Activated naive CD4-positive, alpha-beta T cell treated with anti-CD3 and anti-CD28 coated beads, Interleukin-2, amount 50 U/mL, for 24 hours (primary cell): ENCODE results near the gene TYROBP.
"Not testable (repeated sequence)": the region's sequence is repeated elsewhere in the genome, so short reads cannot be mapped to it uniquely, and the experiment has no call there.

Experiments
- H3K27ac Mint-ChIP-seq: one replicate; pipeline ENCODE4 v1.8.0; 2021; ENCODE audit warnings: mild to moderate bottlenecking, mixed read lengths
- H3K27me3 Mint-ChIP-seq: one replicate; pipeline ENCODE4 v1.8.0; 2021; ENCODE audit warnings: mixed read lengths
- H3K36me3 Mint-ChIP-seq: one replicate; pipeline ENCODE4 v1.8.0; 2021; ENCODE audit warnings: mixed read lengths
- H3K4me1 Mint-ChIP-seq: one replicate; pipeline ENCODE4 v1.8.0; 2021; ENCODE audit warnings: mixed read lengths
- H3K4me3 Mint-ChIP-seq: one replicate; pipeline ENCODE4 v1.8.0; 2021; ENCODE audit warnings: mild to moderate bottlenecking, mixed read lengths
- H3K9me3 Mint-ChIP-seq: one replicate; pipeline ENCODE4 v1.8.0; 2021; ENCODE audit warnings: mixed read lengths

The TYROBP gene

DNA sequence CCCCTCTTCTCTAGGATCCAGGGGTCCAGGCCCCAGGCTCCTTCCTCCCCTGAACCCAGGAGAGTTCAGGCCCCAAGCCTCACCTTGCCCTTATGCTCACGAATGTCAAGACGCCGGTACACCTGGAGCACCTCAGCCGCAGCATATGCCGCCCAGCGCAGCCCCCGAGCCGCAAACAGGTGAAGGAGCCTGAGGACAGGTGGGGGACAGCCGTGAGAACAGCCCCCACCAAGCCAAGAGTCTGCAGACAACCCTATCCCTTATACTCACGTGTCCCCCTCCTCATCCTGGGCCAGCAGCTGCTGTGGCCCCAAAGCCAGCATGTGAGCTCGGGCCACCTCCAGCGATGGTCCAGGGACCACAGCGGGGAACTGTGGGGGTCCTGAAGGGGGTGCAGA, 11.5 kb downstream of the TYROBP start:
- no peaks in the 10 kb centered on the region for H3K27me3 Mint-ChIP-seq
- H3K36me3 Mint-ChIP-seq = peaks cover 11% of the 10 kb centered on the region
- no peak overlapping the region for H3K27ac Mint-ChIP-seq
- H3K4me1 Mint-ChIP-seq = peaks cover 28% of the 10 kb centered on the region
- peak overlapping the region; percentile 90 for H3K4me3 Mint-ChIP-seq
- no peaks in the 10 kb centered on the region for H3K9me3 Mint-ChIP-seq

DNA sequence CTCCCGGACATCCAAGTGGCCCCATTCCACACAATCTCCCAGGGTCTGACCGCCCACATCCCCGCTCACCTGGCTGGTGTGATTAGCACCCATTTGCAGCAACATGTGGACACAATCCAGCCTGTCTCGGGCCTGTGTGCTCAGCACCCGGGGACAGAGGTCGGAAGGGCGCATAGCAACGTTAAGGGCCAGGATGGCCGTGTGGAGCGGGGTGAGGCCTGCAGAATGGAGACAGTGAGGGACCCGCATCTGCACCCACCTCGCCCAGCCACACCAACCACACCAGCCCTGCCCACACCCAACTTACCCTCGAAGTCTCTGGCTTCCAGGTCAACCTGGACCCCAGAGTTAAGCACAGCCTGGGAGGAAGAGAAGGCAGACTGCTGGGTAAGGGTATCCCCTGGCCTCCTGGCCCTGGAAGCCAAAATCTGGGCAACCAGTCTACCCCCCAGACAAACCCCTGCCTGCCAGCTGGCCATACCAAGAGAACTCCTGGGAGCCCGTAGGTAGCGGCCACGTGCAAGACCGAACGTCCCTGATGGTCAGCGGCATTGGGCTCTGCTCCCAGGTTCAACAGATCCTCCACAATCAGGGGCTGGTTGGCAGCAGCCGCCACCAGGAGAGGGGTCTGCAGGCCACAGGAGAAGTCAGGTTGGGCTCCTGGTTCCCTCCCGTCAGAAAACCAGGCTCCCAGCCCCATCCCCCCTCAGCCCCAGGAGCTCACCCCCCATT, 12.0 kb downstream of the TYROBP start:
- H3K4me3 Mint-ChIP-seq = peak overlapping the region; percentile 90
- no peaks in the 10 kb centered on the region for H3K9me3 Mint-ChIP-seq
- peaks cover 11% of the 10 kb centered on the region for H3K36me3 Mint-ChIP-seq
- peak overlapping the region; percentile 84 for H3K27ac Mint-ChIP-seq
- H3K4me1 Mint-ChIP-seq = peaks cover 27% of the 10 kb centered on the region
- no peaks in the 10 kb centered on the region for H3K27me3 Mint-ChIP-seq

DNA sequence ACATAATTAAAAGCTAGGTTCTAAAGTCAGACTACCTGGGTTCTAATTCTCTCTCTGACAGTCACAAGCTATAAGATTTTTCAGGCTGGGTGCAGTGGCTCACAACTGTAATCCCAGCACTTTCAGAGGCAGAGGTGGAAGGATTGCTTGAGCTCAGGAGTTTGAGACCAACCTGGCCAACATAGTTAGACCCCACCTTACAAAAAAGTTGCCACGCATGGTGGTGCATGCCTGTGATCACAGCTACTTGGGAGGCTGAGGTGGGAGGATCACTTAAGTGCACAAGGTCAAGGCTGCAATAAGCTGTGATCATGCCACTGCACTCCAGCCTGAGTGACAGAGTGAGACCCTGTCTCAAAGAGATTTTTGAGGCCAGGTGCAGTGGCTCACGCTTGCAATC, 13.8 kb downstream of the TYROBP start:
- H3K4me3 Mint-ChIP-seq = peak overlapping the region; percentile 49
- no peaks in the 10 kb centered on the region for H3K9me3 Mint-ChIP-seq
- H3K27ac Mint-ChIP-seq = no peak overlapping the region
- H3K36me3 Mint-ChIP-seq = peaks cover 15% of the 10 kb centered on the region
- no peaks in the 10 kb centered on the region for H3K27me3 Mint-ChIP-seq
- H3K4me1 Mint-ChIP-seq = peaks cover 27% of the 10 kb centered on the region

DNA sequence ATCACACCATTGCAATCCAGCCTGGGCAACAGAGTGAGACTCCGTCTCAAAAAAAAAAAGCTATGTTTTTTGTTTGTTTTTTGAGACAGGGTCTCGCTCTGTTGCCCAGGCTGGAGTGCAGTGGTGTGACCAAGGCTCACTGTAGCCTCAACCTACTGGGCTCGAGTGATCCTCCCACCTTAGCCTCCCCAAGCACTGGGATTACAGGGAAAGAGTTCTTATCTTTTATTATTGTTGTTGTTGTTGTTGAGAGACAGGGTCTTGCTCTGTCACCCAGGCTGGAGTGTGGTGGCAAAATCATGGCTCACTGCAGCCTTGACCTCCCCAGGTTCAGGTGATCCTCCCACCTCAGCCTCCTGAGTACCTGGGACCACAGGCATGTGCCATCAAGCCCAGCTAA, 16.3 kb downstream of the TYROBP start:
- not testable (repeated sequence) for H3K27me3 Mint-ChIP-seq, H3K9me3 Mint-ChIP-seq, H3K4me3 Mint-ChIP-seq, H3K27ac Mint-ChIP-seq
- H3K36me3 Mint-ChIP-seq = peaks cover 20% of the 10 kb centered on the region
- peaks cover 22% of the 10 kb centered on the region for H3K4me1 Mint-ChIP-seq

DNA sequence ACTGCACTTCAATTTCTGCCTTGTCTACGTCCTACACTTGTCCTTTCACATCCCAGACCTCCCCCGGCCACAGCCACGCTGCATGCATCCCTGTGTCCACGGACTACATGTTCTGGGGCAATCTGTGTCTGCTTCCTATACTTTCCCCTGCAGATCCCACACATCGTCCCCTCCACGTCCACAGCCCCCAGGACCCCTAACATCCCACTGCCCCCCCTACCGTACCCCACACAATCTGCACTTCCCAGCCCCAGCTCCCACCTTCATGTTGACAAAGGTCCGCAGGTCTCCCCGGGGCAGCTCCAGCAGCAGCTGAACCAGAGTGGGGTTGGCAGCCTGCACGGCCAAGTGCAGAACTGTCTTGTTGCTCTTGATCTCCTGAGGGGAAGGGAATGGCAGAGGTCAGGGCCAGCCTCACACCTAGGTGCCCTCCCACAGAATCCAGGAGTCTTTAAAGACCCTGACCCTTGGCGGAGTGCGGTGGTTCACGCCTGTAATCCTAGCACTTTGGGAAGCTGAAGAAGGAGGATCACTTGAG, 17.9 kb downstream of the TYROBP start:
- H3K36me3 Mint-ChIP-seq = peaks cover 17% of the 10 kb centered on the region

DNA sequence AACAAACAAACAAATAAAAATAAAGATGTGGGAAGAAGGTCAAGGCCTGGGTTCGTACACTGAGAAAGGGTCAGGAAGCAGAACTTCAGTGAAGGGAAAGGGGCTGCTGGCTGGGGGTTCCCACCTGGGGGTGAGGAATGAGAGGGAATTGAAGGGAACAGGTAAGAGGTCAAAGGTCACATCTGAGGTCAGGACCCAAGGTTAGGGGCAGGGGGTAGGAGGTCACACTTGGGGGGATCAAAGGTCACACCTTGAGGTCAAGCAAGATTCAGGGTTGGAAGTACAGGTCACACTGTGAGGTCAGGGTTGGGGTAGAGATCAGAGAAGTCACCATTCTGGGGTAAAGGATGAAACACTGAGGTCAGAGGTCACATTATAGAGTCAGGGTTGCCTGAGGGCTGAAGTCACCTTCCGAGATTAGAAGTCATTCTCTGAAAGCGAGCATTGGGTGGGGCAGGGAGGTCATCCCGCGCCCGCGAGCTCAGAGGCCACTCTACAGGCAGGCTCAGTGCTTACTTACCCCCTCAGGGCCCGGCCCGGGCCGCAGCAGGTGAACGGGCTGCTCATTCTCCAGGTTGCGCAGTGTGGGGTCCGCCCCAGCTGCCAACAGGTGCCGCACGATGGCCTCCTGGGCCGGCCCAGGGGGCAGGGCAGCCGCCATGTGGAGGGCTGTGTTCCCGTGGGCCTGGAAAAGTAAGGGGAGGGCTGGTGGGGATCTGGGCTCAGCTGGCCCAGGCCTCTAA, 18.6 kb downstream of the TYROBP start:
- no peaks in the 10 kb centered on the region for H3K27me3 Mint-ChIP-seq
- no peak overlapping the region for H3K4me3 Mint-ChIP-seq
- H3K9me3 Mint-ChIP-seq = no peaks in the 10 kb centered on the region
- peaks cover 15% of the 10 kb centered on the region for H3K4me1 Mint-ChIP-seq
- H3K36me3 Mint-ChIP-seq = peaks cover 17% of the 10 kb centered on the region
- no peak overlapping the region for H3K27ac Mint-ChIP-seq

More for the DNA sequence above, 17.9 kb downstream of the TYROBP start:
- no peak overlapping the region for H3K4me3 Mint-ChIP-seq
- H3K4me1 Mint-ChIP-seq = peaks cover 15% of the 10 kb centered on the region
- H3K27ac Mint-ChIP-seq = peak overlapping the region; percentile 74
- no peaks in the 10 kb centered on the region for H3K9me3 Mint-ChIP-seq
- H3K27me3 Mint-ChIP-seq = no peaks in the 10 kb centered on the region

DNA sequence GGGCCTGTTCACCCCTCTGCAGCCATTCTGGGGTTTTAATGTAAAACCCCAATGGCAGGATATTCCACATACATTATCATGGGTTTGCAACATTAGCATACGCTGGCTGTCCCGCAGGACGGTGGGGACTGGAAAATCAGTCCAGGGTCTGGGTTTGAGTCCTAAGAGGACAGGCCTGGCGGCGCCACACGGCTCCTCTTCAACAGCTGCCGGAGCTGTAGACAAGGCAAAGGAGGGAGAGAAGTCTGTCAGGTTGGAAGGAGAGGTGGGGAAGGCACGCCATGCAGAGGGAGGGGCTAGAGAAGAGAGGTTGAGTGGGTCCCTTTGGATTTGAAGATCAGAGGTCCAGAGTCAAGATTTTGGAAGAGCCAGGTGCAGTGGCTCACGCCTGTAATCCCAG, 19.7 kb downstream of the TYROBP start:
- Mint-ChIP-seq H3K4me1 (peaks cover 12% of the 10 kb centered on the region), H3K36me3 (peaks cover 17% of the 10 kb centered on the region), H3K27me3 (no peaks in the 10 kb centered on the region), H3K27ac (no peak overlapping the region), H3K9me3 (no peaks in the 10 kb centered on the region), H3K4me3 (no peak overlapping the region)

DNA sequence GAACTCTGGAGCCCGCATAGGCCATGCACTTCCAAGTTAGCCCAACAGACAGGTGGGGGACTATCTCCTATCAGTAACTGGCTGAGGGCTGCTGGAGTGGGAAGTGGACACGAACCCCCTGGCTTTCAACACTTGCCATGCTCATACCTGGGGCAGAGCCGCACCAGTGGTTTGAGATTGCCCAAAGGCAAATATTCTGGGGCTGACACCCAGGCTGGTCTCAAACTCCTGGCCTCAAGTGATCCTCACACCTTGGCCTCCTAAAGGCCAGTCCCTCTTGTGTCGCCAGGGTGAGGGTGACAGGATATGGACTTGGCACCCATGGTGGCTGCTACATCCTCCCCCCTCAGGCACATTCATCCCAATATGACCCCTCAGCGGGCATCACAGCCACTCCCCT, 20.9 kb downstream of the TYROBP start:
- Mint-ChIP-seq H3K27ac (no peak overlapping the region), H3K9me3 (no peaks in the 10 kb centered on the region), H3K4me3 (no peak overlapping the region), H3K27me3 (no peaks in the 10 kb centered on the region), H3K36me3 (peaks cover 14% of the 10 kb centered on the region), H3K4me1 (peaks cover 7% of the 10 kb centered on the region)

DNA sequence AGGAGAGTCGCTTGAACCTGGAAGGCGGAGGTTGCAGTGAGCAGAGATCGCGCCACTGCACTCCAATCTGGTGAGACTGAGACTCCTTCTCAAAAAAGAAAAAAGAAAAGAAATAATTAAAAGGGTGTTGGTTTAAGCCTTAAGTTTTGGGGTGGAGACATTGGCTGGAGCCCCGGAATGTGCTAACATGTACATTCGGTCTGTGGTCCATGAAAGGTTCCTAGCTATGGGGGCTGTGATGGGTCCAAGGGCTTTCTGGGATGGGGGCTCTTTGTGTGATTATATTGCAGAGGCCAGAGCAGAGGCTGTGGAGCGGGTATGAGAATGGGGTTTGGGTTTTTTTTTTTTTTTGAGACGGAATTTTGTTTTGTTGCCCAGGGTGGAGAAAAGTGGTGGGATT, 22.2 kb downstream of the TYROBP start:
- Mint-ChIP-seq H3K27ac (no peak overlapping the region), H3K27me3 (no peaks in the 10 kb centered on the region), H3K36me3 (peaks cover 14% of the 10 kb centered on the region)

DNA sequence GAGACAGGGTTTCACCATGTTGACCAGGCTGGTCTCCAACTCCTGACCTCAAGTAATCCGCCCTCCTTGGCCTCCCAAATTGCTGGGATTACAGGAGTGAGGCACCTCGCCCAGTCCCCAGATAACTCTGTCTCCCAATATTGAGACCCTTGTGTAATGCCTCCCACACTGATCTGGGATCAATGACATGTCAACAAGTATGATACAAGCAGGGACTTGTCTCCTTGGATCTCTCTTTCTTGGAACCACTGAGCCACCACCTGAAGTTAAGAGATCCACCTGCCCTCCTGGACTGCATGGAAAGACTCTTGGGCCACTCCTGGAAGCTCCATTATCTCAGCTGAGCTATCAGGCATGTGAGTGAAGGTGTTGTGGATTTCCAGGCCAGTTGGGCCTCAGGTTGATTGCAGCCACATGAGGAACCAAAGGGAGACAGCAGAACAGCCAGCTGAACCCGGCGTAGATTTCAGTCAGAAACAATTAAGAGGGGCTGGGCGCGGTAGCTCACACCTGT, 22.8 kb downstream of the TYROBP start:
- Mint-ChIP-seq H3K36me3 (peaks cover 14% of the 10 kb centered on the region), H3K27me3 (no peaks in the 10 kb centered on the region), H3K9me3 (no peaks in the 10 kb centered on the region), H3K4me3 (no peak overlapping the region), H3K4me1 (peaks cover 9% of the 10 kb centered on the region), H3K27ac (peak overlapping the region; percentile 51)

More for the DNA sequence above, 22.2 kb downstream of the TYROBP start:
- Mint-ChIP-seq H3K4me3 (no peak overlapping the region), H3K4me1 (peaks cover 9% of the 10 kb centered on the region), H3K9me3 (no peaks in the 10 kb centered on the region)

DNA sequence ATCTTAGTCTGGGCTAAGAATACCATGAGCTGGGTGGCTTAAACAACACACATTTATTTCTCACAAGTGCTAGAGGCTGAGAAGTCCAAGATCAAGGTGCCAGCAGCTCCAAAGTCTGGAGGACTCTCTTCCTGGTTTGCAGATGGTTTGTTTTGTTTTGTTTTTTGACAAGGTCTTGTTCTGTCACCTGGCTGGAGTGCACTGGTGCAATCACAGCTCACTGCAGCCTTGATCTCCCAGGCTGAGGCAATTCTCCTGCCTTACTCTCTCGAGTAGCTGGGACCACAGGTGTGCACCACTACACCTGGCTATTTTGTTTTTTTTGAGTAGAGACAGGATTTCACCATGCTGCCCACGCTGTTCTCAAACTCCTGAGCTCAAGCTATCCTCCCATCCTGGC, 24.2 kb downstream of the TYROBP start:
- H3K27me3 Mint-ChIP-seq = peaks cover 8% of the 10 kb centered on the region
- no peak overlapping the region for H3K4me3 Mint-ChIP-seq
- no peak overlapping the region for H3K27ac Mint-ChIP-seq
- H3K36me3 Mint-ChIP-seq = peaks cover 11% of the 10 kb centered on the region
- peaks cover 16% of the 10 kb centered on the region for H3K4me1 Mint-ChIP-seq
- no peaks in the 10 kb centered on the region for H3K9me3 Mint-ChIP-seq

DNA sequence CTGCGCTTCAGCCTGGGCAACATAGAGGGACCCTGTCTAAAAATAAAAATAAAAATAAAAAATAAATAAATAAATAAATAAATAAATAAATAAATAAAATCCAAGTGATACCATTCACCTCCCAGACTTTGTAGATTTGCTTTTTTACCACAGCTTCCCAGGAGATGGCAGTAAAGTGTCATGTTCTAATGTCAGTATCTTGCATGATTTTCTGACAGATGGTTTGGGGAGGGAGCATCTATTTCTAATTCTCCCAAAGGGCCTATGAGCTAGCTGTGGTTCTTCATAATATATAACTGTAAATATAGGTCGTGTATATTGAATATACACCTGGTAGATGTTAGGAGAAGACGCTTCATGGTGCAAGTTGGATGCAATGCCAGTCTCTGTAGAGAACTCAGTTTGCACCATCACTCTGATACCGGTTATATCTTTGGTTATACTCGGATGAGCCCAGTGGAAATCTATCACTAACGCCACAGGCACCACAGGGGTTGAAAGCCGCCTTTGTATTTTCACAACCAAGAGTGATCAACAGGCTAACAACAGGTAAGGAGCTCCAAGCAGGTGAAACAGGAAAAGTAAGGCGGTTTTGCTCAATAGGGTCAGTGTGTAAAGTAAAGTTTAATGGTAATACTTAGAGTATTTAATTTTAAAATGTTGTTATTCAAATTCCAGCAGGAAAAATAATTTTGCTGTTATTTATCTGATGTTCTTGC, 25.8 kb downstream of the TYROBP start:
- no peaks in the 10 kb centered on the region for H3K9me3 Mint-ChIP-seq
- H3K27ac Mint-ChIP-seq = peak overlapping the region; percentile 18
- H3K36me3 Mint-ChIP-seq = peaks cover 6% of the 10 kb centered on the region
- H3K27me3 Mint-ChIP-seq = peaks cover 16% of the 10 kb centered on the region
- H3K4me1 Mint-ChIP-seq = peaks cover 13% of the 10 kb centered on the region
- H3K4me3 Mint-ChIP-seq = no peak overlapping the region

DNA sequence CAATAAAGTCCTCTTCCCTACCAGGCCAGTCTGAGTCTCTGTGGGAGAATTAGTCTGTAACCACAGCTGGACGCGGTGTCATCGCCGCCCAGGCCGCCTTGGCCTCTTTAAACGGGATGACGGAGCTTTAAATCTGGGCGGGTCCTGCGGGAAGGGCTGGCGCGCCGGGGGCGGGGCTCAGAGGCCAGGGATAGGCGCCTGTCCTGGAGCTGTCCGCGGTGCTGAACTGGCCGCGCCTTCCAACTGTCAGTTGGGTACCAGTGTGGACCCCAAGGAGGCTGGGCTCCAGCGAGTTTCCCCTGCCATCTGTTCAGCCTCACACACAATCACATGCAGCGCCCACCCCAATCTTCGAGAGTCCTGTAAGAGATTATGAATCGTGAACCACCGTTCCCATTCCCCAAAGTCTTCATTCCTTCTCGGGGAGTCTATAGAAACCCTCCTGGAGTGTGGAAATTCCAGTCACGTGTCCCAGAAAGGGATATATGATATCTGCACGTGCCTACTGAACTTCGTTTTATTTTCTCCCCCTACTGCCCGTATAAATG, 28.3 kb downstream of the TYROBP start:
- Mint-ChIP-seq H3K36me3 (peaks cover 9% of the 10 kb centered on the region), H3K27ac (peak overlapping the region; percentile 51), H3K9me3 (no peaks in the 10 kb centered on the region), H3K4me3 (no peak overlapping the region), H3K4me1 (peaks cover 13% of the 10 kb centered on the region), H3K27me3 (peaks cover 21% of the 10 kb centered on the region)

DNA sequence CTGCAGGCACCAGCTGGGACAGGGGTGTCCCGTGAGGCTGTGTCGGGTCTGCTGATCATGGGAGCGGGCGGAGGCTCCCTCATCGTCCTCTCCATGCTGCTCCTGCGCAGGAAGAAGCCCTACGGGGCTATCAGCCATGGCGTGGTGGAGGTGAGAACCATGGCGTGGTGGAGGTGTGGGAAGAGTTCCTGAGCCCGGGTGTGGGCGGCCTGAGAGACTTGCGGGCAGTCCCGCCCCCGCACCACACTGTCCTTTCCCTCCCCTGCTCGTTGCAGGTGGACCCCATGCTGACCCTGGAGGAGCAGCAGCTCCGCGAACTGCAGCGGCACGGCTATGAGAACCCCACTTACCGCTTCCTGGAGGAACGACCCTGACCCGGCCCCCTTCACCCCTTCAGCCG, 29.0 kb downstream of the TYROBP start:
- Mint-ChIP-seq H3K4me3 (no peak overlapping the region), H3K4me1 (peaks cover 13% of the 10 kb centered on the region), H3K27me3 (peaks cover 23% of the 10 kb centered on the region), H3K27ac (no peak overlapping the region), H3K9me3 (no peaks in the 10 kb centered on the region), H3K36me3 (peaks cover 9% of the 10 kb centered on the region)

DNA sequence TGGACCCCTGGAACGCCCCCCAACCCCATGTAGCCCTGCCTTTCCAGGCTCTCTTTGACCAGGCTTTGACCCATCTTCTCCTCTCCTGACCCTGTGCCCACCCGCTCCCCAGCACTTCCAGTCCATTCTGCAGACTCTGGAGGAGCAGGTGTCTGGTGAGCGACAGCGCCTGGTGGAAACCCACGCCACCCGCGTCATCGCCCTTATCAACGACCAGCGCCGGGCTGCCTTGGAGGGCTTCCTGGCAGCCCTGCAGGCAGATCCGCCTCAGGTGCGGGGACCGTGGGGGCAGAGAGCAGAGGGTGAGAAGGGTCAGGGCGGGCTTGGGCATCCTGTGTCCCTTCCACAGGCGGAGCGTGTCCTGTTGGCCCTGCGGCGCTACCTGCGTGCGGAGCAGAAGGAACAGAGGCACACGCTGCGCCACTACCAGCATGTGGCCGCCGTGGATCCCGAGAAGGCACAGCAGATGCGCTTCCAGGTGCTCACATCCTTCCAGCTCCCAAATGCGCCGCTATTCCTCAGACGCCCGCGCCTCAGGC, 33.6 kb downstream of the TYROBP start:
- H3K27me3 Mint-ChIP-seq = peaks cover 34% of the 10 kb centered on the region
- H3K4me3 Mint-ChIP-seq = no peak overlapping the region
- peaks cover 7% of the 10 kb centered on the region for H3K36me3 Mint-ChIP-seq
- H3K27ac Mint-ChIP-seq = no peak overlapping the region
- H3K9me3 Mint-ChIP-seq = no peaks in the 10 kb centered on the region
- H3K4me1 Mint-ChIP-seq = peaks cover 9% of the 10 kb centered on the region
